ENCODE data around the gene BTBD10. TPM values are rescaled to one million over a fixed set of nuclear protein-coding genes. Genes with fewer than 3 reads are reported as not detected.
A peak's percentile ranks its signal among the peaks of the same experiment; 100 is the strongest.

Gene BTBD10
- total RNA-seq, 1 donor from 2014 or later: 42.6 TPM

- no peaks in the 10 kb centered on the region for H3K36me3 Mint-ChIP-seq (ENCODE audit: unreplicated experiment)
- TF ChIP-seq, protein P1, sequence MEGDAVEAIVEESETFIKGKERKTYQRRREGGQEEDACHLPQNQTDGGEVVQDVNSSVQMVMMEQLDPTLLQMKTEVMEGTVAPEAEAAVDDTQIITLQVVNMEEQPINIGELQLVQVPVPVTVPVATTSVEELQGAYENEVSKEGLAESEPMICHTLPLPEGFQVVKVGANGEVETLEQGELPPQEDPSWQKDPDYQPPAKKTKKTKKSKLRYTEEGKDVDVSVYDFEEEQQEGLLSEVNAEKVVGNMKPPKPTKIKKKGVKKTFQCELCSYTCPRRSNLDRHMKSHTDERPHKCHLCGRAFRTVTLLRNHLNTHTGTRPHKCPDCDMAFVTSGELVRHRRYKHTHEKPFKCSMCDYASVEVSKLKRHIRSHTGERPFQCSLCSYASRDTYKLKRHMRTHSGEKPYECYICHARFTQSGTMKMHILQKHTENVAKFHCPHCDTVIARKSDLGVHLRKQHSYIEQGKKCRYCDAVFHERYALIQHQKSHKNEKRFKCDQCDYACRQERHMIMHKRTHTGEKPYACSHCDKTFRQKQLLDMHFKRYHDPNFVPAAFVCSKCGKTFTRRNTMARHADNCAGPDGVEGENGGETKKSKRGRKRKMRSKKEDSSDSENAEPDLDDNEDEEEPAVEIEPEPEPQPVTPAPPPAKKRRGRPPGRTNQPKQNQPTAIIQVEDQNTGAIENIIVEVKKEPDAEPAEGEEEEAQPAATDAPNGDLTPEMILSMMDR (IDR thresholded peaks at IDR 0.05; ENCODE audit: partially characterized antibody, unreplicated experiment): no peak
- peaks cover 4% of the 10 kb centered on the region for H3K4me1 Mint-ChIP-seq (ENCODE audit: low read depth, unreplicated experiment)
- peaks cover 8% of the 10 kb centered on the region for H3K27me3 Mint-ChIP-seq (ENCODE audit: unreplicated experiment)
- H3K9me3 Mint-ChIP-seq (ENCODE audit: unreplicated experiment): peaks cover 6% of the 10 kb centered on the region
- DNase-seq: no peak
- peak overlapping the region; percentile 31 for H3K4me3 Mint-ChIP-seq (ENCODE audit: unreplicated experiment)
- no peak overlapping the region for H3K27ac Mint-ChIP-seq (ENCODE audit: unreplicated experiment)
Observed at GRCh38 chr11:13487661-13488030, 24.6 kb upstream of the BTBD10 start.

DNA sequence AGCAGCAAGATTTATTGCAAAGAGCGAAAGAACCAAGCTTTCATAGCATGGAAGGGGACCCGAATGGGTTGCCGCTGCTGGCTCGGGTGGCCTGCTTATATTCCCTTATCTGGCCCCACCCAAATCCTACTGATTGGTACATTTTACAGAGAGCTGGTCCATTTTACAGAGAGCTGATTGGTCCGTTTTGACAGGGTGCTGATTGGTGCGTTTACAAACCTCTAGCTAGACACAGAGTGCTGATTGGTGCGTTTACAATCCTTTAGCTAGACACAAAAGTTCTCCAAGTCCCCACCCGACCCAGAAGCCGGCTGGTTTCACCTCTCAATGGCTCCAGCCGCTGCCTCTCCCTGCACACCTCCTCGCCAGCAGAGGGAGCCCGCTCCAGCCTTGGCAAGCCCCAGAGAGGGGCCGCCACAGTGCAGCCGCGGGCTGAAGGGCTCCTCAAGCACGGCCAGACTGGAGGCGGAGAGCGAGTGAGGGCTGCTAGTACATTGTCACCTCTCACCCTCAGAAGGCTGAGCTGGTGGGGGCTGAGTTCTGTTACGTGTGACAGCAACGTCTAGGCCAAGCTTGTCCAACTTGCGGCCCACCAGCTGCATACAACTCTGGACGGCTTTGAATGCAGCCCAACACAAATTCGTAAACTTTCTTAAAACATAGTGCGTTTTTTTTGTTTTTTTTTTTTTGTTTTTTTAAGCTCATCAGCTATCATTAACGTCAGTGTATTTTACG, 24.1 kb upstream of the BTBD10 start:
- Mint-ChIP-seq H3K27me3 (ENCODE audit: unreplicated experiment) (peaks cover 8% of the 10 kb centered on the region), H3K4me1 (ENCODE audit: low read depth, unreplicated experiment) (peaks cover 4% of the 10 kb centered on the region), H3K9me3 (ENCODE audit: unreplicated experiment) (peaks cover 6% of the 10 kb centered on the region), H3K4me3 (ENCODE audit: unreplicated experiment) (no peak overlapping the region), H3K36me3 (ENCODE audit: unreplicated experiment) (no peaks in the 10 kb centered on the region), H3K27ac (ENCODE audit: unreplicated experiment) (no peak overlapping the region)
- TF ChIP-seq, protein P1 (IDR thresholded peaks at IDR 0.05; ENCODE audit: partially characterized antibody, unreplicated experiment): no peak
- peak; percentile 38 for DNase-seq

- Mint-ChIP-seq H3K27ac (ENCODE audit: unreplicated experiment) (no peak overlapping the region), H3K27me3 (ENCODE audit: unreplicated experiment) (peaks cover 3% of the 10 kb centered on the region), H3K4me1 (ENCODE audit: low read depth, unreplicated experiment) (no peaks in the 10 kb centered on the region), H3K9me3 (ENCODE audit: unreplicated experiment) (no peaks in the 10 kb centered on the region), H3K36me3 (ENCODE audit: unreplicated experiment) (peaks cover 6% of the 10 kb centered on the region), H3K4me3 (ENCODE audit: unreplicated experiment) (no peak overlapping the region)
- DNase-seq: no peak
- TF ChIP-seq, protein P1 (IDR thresholded peaks at IDR 0.05; ENCODE audit: partially characterized antibody, unreplicated experiment): no peak
Observed at GRCh38 chr11:13480198-13480597, 17.2 kb upstream of the BTBD10 start.

- peaks cover 6% of the 10 kb centered on the region for H3K36me3 Mint-ChIP-seq (ENCODE audit: unreplicated experiment)
- no peak for DNase-seq
- H3K4me1 Mint-ChIP-seq (ENCODE audit: low read depth, unreplicated experiment): no peaks in the 10 kb centered on the region
- TF ChIP-seq, protein P1 (IDR thresholded peaks at IDR 0.05; ENCODE audit: partially characterized antibody, unreplicated experiment): no peak
- no peak overlapping the region for H3K27ac Mint-ChIP-seq (ENCODE audit: unreplicated experiment)
- H3K27me3 Mint-ChIP-seq (ENCODE audit: unreplicated experiment): peaks cover 3% of the 10 kb centered on the region
- no peak overlapping the region for H3K4me3 Mint-ChIP-seq (ENCODE audit: unreplicated experiment)
- no peaks in the 10 kb centered on the region for H3K9me3 Mint-ChIP-seq (ENCODE audit: unreplicated experiment)
Observed at GRCh38 chr11:13479688-13480087, 16.7 kb upstream of the BTBD10 start.

GRCh38 chr11:13475091-13475490, 12.1 kb upstream of the BTBD10 start:
- Mint-ChIP-seq H3K9me3 (ENCODE audit: unreplicated experiment) (peaks cover 1% of the 10 kb centered on the region), H3K27ac (ENCODE audit: unreplicated experiment) (no peak overlapping the region), H3K4me3 (ENCODE audit: unreplicated experiment) (no peak overlapping the region), H3K27me3 (ENCODE audit: unreplicated experiment) (no peaks in the 10 kb centered on the region), H3K36me3 (ENCODE audit: unreplicated experiment) (no peaks in the 10 kb centered on the region), H3K4me1 (ENCODE audit: low read depth, unreplicated experiment) (no peaks in the 10 kb centered on the region)
- no peak for DNase-seq
- TF ChIP-seq, protein P1 (IDR thresholded peaks at IDR 0.05; ENCODE audit: partially characterized antibody, unreplicated experiment): no peak
